ENCODE data around the gene E2F3.
"Not testable (repeated sequence)": the region's sequence is repeated elsewhere in the genome, so short reads cannot be mapped to it uniquely, and the experiment has no call there.

E2F3 gene

DNA sequence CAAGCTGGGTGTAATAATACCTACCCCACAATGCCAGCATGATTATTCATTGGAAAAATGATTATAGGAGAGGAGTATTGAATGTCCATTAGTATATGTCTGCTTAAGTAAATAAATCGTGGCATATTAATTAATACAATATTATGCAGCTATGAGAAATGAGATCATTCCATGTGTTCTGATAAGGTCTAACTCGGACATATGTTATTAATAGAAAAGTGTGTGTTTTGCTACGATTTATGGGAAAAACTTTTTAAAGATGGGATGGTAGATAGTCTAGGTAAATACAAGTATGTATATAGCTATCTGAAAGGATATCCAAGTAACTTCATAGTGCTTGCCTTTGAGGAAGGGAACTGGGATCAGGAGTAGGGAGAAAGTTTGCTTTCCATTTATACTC lies 71.1 kb downstream of the E2F3 start:
- DNase-seq = no peak

DNA sequence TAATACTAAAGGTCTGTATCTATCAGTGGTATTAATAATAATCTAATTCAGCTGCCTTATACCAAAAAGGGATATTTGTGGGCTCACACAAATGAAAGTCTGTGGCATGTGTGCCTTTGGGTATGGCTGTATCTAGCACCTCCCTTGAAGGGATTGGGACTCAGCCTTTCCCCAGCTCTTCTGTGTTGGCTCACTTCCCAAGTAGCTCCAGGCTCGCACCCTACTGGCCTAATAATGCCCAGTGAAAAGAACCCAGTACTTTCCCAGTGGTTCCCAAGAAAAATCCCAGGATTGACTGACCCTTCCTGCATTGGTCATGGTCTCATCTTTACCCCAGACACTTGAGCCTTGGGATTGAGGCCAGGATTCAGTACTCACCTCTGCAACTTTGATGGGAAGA lies 71.8 kb downstream of the E2F3 start:
- DNase-seq = no peak

DNA sequence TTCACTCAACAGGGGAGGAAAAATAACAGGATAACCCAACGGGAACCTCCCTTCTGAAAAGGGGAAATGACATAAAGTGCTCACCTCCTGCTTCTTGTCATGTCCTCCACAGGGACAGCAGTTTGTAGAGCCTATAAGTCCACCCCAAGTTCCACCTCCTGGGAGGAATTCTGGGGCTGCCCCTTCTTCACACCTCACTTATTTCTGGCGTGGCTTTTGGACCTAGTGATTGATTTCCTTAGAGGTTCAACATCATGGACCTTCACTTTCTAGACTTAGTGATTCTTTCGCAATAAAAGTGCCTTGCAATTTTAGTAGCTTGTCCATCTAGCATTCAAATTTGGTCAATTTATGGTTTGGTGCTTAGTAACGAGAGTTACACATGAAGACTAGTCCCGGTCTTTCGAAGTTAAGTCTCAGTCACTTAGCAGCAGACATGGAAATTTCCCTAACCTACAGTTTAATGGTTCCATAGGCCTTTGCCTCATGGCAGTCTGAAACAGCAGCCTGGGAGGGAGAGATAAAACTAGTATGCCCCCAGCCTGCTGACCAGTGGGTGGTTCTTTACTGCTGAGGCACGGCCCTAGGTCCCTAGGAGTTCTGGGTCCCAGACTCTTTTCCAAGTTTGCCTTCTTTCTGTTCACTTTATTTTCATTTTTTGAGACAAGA lies 73.3 kb downstream of the E2F3 start:
- DNase-seq = no peak

DNA sequence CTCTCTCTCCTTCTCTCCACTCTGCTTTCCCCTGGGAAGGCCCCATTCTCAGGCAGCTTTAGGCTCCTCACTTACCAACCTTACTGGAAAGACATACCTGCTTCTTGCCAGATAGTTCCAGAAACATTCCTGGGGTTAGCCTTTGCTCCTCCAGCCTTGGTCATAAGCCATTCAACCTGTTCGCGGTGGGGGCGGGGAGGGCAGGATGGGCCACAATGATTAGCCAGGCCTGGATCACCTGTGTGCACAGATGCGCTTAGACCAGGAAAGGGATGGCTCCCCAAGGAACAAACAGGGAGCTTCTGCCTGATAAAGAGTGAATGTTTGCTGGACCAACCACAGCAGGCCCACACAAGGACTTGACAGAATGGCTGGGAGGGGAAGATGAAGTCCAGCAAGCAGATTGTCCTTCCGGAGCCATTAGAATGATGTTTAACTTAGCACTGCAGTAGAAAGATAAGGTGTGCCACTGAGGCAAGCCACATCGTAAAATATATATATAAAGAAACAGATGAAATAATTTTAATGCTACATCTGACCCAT lies 74.9 kb downstream of the E2F3 start:
- no peak for DNase-seq

- no peak for DNase-seq
Measured at GRCh38 chr6:20477485-20477884, 75.8 kb downstream of the E2F3 start.

GRCh38 chr6:20479060-20479459 lies 77.4 kb downstream of the E2F3 start:
- no peak for DNase-seq

DNA sequence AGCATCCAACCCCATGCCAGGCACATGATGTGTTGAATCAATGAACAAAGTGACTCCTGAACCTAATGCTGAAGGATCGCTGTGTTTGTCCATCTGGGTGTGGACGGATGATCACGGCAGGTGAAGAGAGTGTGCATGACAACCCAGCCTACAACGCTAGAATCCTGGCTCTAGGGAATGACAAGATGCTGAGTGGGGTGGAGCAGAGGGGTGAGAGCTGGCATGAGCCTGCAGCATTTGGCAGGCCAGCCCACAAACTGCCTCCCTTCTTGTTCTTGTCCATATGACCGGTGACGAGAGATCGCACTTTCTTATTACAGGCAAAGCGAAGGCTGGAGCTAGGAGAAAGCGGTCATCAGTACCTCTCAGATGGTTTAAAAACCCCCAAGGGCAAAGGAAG lies 77.8 kb downstream of the E2F3 start:
- no peak for DNase-seq

DNA sequence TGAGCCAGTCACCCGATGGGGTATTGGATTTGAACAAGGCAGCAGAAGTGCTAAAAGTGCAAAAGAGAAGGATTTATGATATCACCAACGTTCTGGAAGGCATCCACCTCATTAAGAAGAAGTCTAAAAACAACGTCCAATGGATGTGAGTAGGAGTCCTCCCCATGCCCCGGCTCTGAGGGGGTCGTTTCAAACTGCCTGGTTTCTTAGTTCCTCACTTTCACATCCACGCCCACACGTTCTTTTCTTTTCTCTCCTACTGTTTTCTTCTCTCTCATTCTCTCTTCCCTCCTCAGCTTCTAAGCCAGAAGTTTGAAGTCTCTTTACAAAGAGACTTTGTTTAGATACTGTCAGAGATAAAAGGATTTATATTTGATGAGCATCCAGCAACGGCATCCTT lies 79.6 kb downstream of the E2F3 start:
- DNase-seq = no peak

DNA sequence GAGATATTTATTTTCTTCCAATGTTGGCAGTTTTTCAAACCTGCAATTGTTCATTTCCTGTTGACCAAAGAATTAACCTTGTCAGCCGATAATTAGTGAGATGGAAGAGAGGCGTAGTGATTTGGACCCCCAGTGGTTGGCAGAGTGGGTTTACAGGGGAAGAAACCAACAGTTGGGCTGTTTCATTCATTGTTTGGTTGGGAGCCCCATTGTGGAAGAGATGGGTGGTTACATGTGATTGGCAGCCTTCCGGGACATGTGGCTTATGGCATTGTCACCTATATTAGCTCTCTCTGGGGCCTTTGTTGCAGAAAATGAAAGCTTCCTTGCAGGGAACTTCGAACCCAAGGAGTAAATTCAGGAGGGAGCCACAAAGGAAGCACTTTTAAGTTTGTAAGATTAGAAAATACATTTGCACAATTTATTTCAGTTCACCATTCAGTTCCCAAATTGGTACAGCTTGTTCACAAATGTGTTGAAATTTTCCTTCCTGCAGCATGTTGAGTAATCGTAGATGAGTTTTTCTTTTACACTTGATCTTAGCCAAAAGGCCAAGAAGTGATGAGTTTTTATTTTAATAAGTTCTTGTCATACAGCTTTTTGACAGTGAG lies 82.3 kb downstream of the E2F3 start:
- DNase-seq = no peak

DNA sequence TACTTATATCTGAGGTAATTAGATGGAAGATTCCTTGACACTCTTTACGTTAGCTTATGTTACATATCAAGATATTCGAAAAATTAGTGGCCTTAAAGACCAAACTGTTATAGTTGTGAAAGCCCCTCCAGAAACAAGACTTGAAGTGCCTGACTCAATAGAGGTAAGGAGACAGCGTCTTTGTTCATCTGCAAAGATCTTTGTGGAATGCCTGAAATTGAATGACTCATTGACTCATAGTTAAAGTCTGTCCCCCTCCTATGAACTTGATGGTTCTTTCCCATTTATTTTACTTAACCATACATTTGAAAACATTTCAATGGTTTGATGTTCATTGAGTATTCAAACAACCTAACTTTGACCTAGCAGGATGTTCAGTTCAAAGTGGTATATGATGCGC lies 85.0 kb downstream of the E2F3 start:
- DNase-seq = no peak

- no peak for DNase-seq
Measured at GRCh38 chr6:20487669-20488375, 86.1 kb downstream of the E2F3 start.

GRCh38 chr6:20490591-20490990 lies 88.9 kb downstream of the E2F3 start:
- DNase-seq = no peak

DNA sequence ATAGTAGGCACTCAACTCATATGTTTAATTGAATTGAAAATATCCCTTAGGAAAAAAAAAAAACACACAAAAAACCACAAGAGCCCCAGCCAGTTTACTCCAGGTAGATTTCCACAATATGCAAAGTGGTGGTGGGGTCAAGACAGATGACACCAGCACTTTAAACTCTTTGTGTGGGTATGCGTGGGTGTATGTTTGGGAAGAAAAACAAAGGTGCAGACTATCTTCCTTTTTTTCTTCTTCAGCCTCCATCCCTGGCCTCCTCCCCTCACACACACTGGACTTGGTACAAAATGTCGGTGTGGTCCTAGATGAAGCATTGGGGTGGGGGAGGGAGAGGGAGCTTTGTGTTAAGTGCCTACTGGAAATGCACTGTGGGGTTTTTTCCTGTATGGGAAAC lies 90.4 kb downstream of the E2F3 start:
- DNase-seq = no peak

DNA sequence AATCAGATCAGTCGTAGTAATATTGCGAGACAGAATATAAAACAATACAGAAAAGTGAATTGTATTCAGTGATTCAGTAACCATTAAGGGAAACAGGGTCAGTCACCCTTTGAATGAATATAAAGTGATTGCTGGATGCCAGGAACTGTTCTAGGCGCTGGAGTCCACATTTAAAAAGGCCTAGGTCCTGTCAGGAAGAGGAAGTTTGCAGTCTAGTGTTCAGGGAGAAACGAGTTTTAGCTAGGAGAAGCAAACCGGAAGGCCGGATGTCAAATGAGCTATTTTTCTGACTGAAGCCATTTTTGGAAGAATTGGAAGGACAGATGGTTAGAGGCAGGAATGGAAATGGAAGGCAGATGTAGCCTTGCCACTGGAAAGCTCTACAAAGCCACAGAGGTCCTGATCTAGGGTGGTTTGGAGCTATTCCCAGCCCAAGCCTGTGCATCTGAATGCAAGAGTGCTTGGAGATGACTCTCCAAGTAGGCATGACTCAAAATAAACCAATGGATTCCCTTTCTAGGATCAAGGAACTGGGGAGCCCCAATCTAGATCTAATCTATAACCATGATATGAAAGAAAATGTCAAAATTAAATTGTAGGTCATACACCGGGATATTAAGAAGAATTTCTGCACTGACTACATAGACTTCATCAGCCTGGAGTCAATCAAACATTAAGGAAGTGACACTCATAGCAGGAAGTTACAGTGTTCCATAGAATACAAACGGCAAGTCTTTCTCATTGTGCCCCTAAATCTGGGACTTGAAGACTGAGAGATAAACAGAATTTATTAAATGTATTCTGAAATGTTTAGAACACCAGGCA lies 95.7 kb downstream of the E2F3 start:
- DNase-seq = no peak

DNA sequence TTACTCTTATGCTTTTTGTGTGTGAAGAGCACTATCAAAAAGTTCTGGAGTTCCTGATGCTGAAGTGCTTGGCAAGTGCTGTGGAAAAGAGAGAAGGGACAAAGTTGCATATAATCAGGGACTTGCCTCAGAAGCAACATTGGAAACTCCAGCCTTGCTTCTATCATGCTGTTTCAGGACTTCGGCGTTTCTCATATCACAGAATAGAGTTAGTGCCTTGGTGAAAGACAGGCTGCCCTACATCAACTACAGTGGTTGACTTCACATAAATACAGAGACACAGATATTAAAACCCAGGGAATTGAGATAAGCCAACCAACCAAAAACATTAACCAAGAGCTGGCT lies 96.3 kb downstream of the E2F3 start:
- DNase-seq = no peak

GRCh38 chr6:20509212-20509611 lies 107.5 kb downstream of the E2F3 start:
- DNase-seq = no peak

DNA sequence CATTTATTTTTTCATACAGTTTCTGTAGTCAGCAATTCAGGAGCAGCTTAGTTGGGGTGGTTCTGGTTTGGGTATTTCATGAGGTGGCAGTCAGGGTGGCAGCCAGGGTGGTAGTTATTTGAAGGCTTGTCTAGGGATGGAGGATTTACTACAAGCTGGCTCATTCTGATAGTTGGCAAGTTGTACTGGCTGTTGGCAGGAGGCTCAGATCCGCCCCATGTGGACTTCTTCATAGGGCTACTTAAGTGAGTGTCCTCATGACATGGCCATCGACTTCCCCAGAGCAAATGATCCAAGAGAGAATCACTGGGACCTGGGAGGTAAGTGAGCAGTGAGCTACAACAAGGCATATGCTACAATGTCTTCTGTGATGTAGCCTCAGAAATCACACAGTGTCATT lies 110.2 kb downstream of the E2F3 start:
- no peak for DNase-seq

DNA sequence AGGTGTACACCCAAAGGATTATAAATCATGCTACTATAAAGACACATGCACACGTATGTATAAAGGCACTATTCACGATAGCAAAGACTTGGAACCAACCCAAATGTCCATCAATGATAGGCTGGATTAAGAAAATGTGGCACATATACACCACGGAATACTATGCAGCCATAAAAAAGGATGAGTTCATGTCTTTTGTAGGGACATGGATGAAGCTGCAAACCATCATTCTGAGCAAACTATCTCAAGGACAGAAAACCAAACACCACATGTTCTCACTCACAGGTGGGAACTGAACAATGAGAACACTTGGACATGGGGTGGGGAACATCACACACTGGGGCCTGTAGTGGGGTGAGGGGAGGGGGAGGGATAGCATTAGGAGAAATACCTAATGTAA lies 123.5 kb downstream of the E2F3 start:
- not testable (repeated sequence) for DNase-seq

DNA sequence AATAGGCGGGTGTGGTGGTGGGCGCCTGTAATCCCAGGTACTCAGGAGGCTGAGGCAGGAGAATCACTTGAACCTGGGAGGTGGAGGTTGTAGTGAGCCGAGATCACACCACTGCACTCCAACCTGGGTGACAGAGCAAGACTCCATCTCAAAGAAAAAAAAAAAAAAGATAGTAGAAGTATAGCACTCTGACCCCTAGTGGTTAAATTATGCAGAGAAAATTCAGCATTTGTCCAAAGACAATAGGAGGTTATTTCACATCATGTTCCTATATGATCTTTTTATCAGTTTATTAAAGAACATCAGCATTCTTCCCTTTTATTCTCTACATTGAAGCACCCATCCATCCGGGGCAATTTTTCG lies 127.4 kb downstream of the E2F3 start:
- DNase-seq = peak; percentile 62

- no peak for DNase-seq
Measured at GRCh38 chr6:20532881-20533280, 131.2 kb downstream of the E2F3 start.

GRCh38 chr6:20533746-20534294 lies 132.1 kb downstream of the E2F3 start:
- no peak for DNase-seq

- DNase-seq = peak; percentile 95
Measured at GRCh38 chr6:20534295-20535262, 132.9 kb downstream of the E2F3 start, which contains the start of gene CDKAL1. Gene CDKAL1, plus strand, starts transcription at chr6:20534457. Its CDS starts 11,894 bp downstream, at chr6:20546351.
